GM21717 (cell line): ENCODE measurements around the gene NBPF14.
"Not testable (repeated sequence)": the region's sequence is repeated elsewhere in the genome, so short reads cannot be mapped to it uniquely, and the experiment has no call there.

Experiments used
- ATAC-seq: cut with Tn5 transposase; IDR thresholded peaks from one replicate; pipeline ENCODE4 v1.9.1; 2021; ENCODE audit warnings: mild to moderate bottlenecking, moderate library complexity; ENCODE audit not compliant: unreplicated experiment

The NBPF14 gene

GRCh38 chr1:148595911-148596310 lies at the start of gene NBPF14:
Gene NBPF14 (minus strand): TSS chr1:148596011. CDS start chr1:148595717, 294 bp downstream.
- ATAC-seq = not testable (repeated sequence)

- ATAC-seq = not testable (repeated sequence)
Measured at GRCh38 chr1:148625451-148625850, 29.6 kb upstream of the NBPF14 start.

- ATAC-seq = not testable (repeated sequence)
Measured at GRCh38 chr1:148618216-148618615, 22.4 kb upstream of the NBPF14 start.

- ATAC-seq = not testable (repeated sequence)
Measured at GRCh38 chr1:148605266-148605665, 9.5 kb upstream of the NBPF14 start.

- not testable (repeated sequence) for ATAC-seq
Measured at GRCh38 chr1:148595360-148595759, 451 bp downstream of the NBPF14 start.

GRCh38 chr1:148591098-148591497 lies 4.7 kb downstream of the NBPF14 start:
- ATAC-seq = not testable (repeated sequence)

- ATAC-seq = not testable (repeated sequence)
Measured at GRCh38 chr1:148532158-148532557, 63.7 kb downstream of the NBPF14 start.

- ATAC-seq = not testable (repeated sequence)
Measured at GRCh38 chr1:148529101-148529567, 66.7 kb downstream of the NBPF14 start.

GRCh38 chr1:148528591-148528990 lies 67.2 kb downstream of the NBPF14 start:
- ATAC-seq = not testable (repeated sequence)

- ATAC-seq = not testable (repeated sequence)
Measured at GRCh38 chr1:148526587-148526986, 69.2 kb downstream of the NBPF14 start.

GRCh38 chr1:148523205-148524144 lies 72.3 kb downstream of the NBPF14 start:
- peak; percentile 26 for ATAC-seq

GRCh38 chr1:148522561-148523204 lies 73.1 kb downstream of the NBPF14 start:
- ATAC-seq = peak; percentile 80

- peak; percentile 65 for ATAC-seq
Measured at GRCh38 chr1:148522072-148522471, 73.7 kb downstream of the NBPF14 start.

- ATAC-seq = not testable (repeated sequence)
Measured at GRCh38 chr1:148514310-148514709, 81.5 kb downstream of the NBPF14 start.

GRCh38 chr1:148512571-148513184 lies 83.1 kb downstream of the NBPF14 start:
- ATAC-seq = not testable (repeated sequence)

GRCh38 chr1:148493933-148494332 lies 101.9 kb downstream of the NBPF14 start:
- ATAC-seq = not testable (repeated sequence)

- not testable (repeated sequence) for ATAC-seq
Measured at GRCh38 chr1:148483029-148483428, 112.8 kb downstream of the NBPF14 start, which contains the start of gene PPIAL4G. Gene PPIAL4G (minus strand): TSS chr1:148483302. CDS start chr1:148483252, 50 bp downstream.
